CD14-positive monocyte (primary cell): Measurements from ENCODE around the gene GPR68. TPM values are rescaled to one million over a fixed set of nuclear protein-coding genes. Genes with fewer than 3 reads are reported as not detected.

Source experiments
- DNase-seq, 3 donors: peaks; one replicate each; pipeline ENCODE4 v3.0.0-alpha.2; 2011 to 2022
- H2AFZ ChIP-seq: 2 replicates; pipeline ENCODE4 v1.6.0; 2012; ENCODE audit warnings: mild to moderate bottlenecking, low read depth, low read length, inconsistent platforms; ENCODE audit not compliant: insufficient read depth, poor library complexity, severe bottlenecking
- H3K27ac ChIP-seq, 2 donors: 1 replicate in 1 of 2; 2 replicates in 1 of 2; pipeline ENCODE4 v1.5.1; 2012 to 2013; ENCODE audit warnings: low read length in 2 of 2, control low read depth in 1 of 2, inconsistent platforms in 1 of 2, low read depth in 1 of 2, mild to moderate bottlenecking in 1 of 2
- H3K27me3 ChIP-seq, 2 donors: one replicate each; pipeline versions ENCODE4 v1.6.0 to v1.6.1; 2011 to 2013; ENCODE audit warnings: low read length in 2 of 2; ENCODE audit not compliant: control insufficient read depth in 2 of 2, insufficient read depth in 2 of 2
- H3K36me3 ChIP-seq, 2 donors: replicated peaks in 1 of 2; 1 replicate in 1 of 2; 2 replicates in 1 of 2; pipeline versions ENCODE4 v1.5.1 to v1.6.1; 2012 to 2013; ENCODE audit warnings: low read length in 2 of 2, control low read depth in 1 of 2, inconsistent platforms in 1 of 2, mild to moderate bottlenecking in 1 of 2; ENCODE audit not compliant: insufficient read depth in 2 of 2, control insufficient read depth in 1 of 2
- H3K4me1 ChIP-seq, 2 donors: 1 replicate in 1 of 2; 2 replicates in 1 of 2; pipeline versions ENCODE4 v1.5.1 to v1.6.1; 2012 to 2013; ENCODE audit warnings: low read length in 2 of 2, control low read depth in 1 of 2, inconsistent platforms in 1 of 2, mild to moderate bottlenecking in 1 of 2, moderate library complexity in 1 of 2; ENCODE audit not compliant: insufficient read depth in 2 of 2, control insufficient read depth in 1 of 2
- H3K4me2 ChIP-seq: replicated peaks from 2 replicates; pipeline ENCODE3; 2012; ENCODE audit warnings: low read length, moderate library complexity, mild to moderate bottlenecking; ENCODE audit not compliant: poor library complexity, severe bottlenecking; ENCODE audit errors: extremely low read depth
- H3K4me3 ChIP-seq, 3 experiments: fragments of 200-600 bp in 1 of 3; sonication (generic) in 1 of 3; replicated peaks in 1 of 3; 1 replicate in 2 of 3; 2 replicates in 1 of 3; pipeline ENCODE4 v1.5.1; 2011 to 2013; ENCODE audit warnings: low read length in 3 of 3, mild to moderate bottlenecking in 3 of 3, control low read depth in 2 of 3, low read depth in 2 of 3, inconsistent platforms in 1 of 3, moderate library complexity in 1 of 3
- H3K79me2 ChIP-seq: 2 replicates; pipeline ENCODE4 v1.6.0; 2012; ENCODE audit warnings: mild to moderate bottlenecking, control low read depth, inconsistent platforms, low read length, moderate library complexity; ENCODE audit not compliant: insufficient read depth
- H3K9ac ChIP-seq: 2 replicates; pipeline ENCODE4 v1.6.0; 2017; ENCODE audit warnings: low read length, mild to moderate bottlenecking; ENCODE audit not compliant: insufficient read depth, poor library complexity, severe bottlenecking
- H3K9me3 ChIP-seq, 2 donors: replicated peaks in 1 of 2; 1 replicate in 1 of 2; 2 replicates in 1 of 2; pipeline versions ENCODE4 v1.5.1 to v1.6.1; 2012 to 2013; ENCODE audit warnings: low read length in 2 of 2, control low read depth in 1 of 2; ENCODE audit not compliant: control insufficient read depth in 1 of 2, insufficient read depth in 1 of 2
- H4K20me1 ChIP-seq: 2 replicates; pipeline ENCODE4 v1.6.0; 2012; ENCODE audit warnings: mild to moderate bottlenecking, low read length, control low read depth, moderate library complexity; ENCODE audit not compliant: insufficient read depth
- H3K27ac Mint-ChIP-seq, 7 donors: one replicate each; pipeline ENCODE4 v1.8.0; 2020; ENCODE audit warnings: mild to moderate bottlenecking in 7 of 7, mixed read lengths in 7 of 7, moderate library complexity in 6 of 7, inconsistent platforms in 2 of 7
- H3K27me3 Mint-ChIP-seq, 3 donors: one replicate each; pipeline ENCODE4 v1.8.0; 2021 to 2022; ENCODE audit warnings: low read depth in 3 of 3, mild to moderate bottlenecking in 3 of 3, mixed read lengths in 3 of 3, moderate library complexity in 3 of 3, inconsistent platforms in 1 of 3
- H3K36me3 Mint-ChIP-seq, 2 donors: one replicate each; pipeline ENCODE4 v1.8.0; 2020; ENCODE audit warnings: mixed read lengths in 2 of 2, inconsistent platforms in 1 of 2, mild to moderate bottlenecking in 1 of 2
- H3K4me1 Mint-ChIP-seq: one replicate; pipeline ENCODE4 v1.8.0; 2020; ENCODE audit warnings: mild to moderate bottlenecking, mixed read lengths
- H3K4me3 Mint-ChIP-seq, 2 donors: one replicate each; pipeline ENCODE4 v1.8.0; 2020; ENCODE audit warnings: mild to moderate bottlenecking in 2 of 2, mixed read lengths in 2 of 2, moderate library complexity in 1 of 2
- H3K9me3 Mint-ChIP-seq, 7 donors: one replicate each; pipeline ENCODE4 v1.8.0; 2020 to 2022; ENCODE audit warnings: mixed read lengths in 7 of 7, mild to moderate bottlenecking in 6 of 7, moderate library complexity in 6 of 7, inconsistent platforms in 2 of 7
- whole genome bisulfite sequencing: methylation state at CpG from one replicate; pipeline ENCODE4 v1.1.5; 2013; ENCODE audit warnings: missing lambda C conversion rate; ENCODE audit not compliant: insufficient coverage; 5-methylcytosine and 5-hydroxymethylcytosine counted together
- intact Hi-C, 2 donors: fragments of 100-400 bp; cut with micrococcal nuclease; formaldehyde crosslinking; loops; one replicate each; pipeline versions ENCODE4 v1.15.0 to v1.15.1; 2023
- polyA plus RNA-seq, 3 donors: library from polyadenylated mRNA; depleted of rRNA in 1 of 3; unstranded in 2 of 3; stranded (reverse) in 1 of 3; fragments of 300-500 nt in 2 of 3; fragments of >200 nt in 1 of 3; fragmentation: Illumina TruSeq in 2 of 3; gene quantifications; 1 replicate in 2 of 3; 2 replicates in 1 of 3; pipeline ENCODE4 v1.2.3, GENCODE V29; 2012 to 2021
- TF ChIP-seq, protein P1 (sequence below): fragments of 200-600 bp; IDR thresholded peaks from one replicate; pipeline ENCODE4 v1.8.0; 2022; ENCODE audit warnings: antibody characterized with exemption, mild to moderate bottlenecking

The GPR68 gene
- polyA plus RNA-seq, 3 donors: 0.05 to 0.07 TPM; not detected in 1

DNA sequence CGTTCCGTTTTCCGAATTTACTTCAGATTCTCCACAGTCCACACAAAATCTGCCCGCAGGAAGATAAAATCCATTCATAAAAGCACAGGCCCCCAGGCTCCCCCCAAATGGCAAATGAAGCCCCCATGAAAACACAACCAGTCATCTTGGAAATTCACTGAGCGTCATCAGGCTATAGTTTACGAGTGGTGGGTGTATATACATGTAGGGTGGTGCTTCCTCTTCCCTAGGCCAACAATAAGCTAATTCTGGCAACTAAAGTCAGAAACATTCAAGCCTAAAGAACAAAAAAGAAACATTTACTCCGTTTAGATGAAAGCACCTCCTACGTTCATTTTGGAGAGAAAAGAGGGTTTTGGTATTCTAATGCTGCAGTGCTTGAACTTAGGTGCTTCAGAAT lies 5.8 kb downstream of the GPR68 start:
- H3K4me1 ChIP-seq: peaks cover 44 to 45% of the 10 kb centered on the region in 2 donors
- H3K27ac ChIP-seq: no peak overlapping the region
- TF ChIP-seq, protein P1, sequence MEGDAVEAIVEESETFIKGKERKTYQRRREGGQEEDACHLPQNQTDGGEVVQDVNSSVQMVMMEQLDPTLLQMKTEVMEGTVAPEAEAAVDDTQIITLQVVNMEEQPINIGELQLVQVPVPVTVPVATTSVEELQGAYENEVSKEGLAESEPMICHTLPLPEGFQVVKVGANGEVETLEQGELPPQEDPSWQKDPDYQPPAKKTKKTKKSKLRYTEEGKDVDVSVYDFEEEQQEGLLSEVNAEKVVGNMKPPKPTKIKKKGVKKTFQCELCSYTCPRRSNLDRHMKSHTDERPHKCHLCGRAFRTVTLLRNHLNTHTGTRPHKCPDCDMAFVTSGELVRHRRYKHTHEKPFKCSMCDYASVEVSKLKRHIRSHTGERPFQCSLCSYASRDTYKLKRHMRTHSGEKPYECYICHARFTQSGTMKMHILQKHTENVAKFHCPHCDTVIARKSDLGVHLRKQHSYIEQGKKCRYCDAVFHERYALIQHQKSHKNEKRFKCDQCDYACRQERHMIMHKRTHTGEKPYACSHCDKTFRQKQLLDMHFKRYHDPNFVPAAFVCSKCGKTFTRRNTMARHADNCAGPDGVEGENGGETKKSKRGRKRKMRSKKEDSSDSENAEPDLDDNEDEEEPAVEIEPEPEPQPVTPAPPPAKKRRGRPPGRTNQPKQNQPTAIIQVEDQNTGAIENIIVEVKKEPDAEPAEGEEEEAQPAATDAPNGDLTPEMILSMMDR: no peak

DNA sequence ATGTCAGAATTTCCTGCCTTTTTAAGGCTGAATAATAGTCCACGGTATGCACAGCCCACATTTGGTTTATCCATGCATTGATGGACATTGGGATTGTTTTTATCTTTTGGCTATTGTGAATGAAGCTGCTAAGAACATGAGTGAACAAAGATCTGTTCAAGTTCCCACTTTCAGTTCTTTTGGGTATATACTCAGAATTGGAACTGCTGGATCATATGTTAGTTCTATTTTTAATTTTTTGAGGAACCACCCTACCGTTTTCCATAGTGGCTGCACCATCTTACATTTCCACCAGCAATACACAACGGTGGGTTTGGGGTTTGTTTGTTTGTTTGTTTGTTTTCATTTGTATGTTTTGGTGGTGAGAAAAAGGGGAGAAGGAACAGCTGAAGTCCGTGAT lies 6.4 kb downstream of the GPR68 start:
- Mint-ChIP-seq H3K36me3 (no peaks in the 10 kb centered on the region), H3K9me3 (peaks cover 5 to 14% (median 9%) of the 10 kb centered on the region in 7 donors), H3K27me3 (peaks cover 12 to 16% (median 13%) of the 10 kb centered on the region in 3 donors), H3K27ac (peak overlapping the region in 2 of 7 donors; percentile 37 to 54), H3K4me1 (peaks cover 46% of the 10 kb centered on the region), H3K4me3 (no peak overlapping the region)
- no peak overlapping the region for H3K9ac ChIP-seq
- no peak for DNase-seq
- no peaks in the 10 kb centered on the region for H3K27me3 ChIP-seq
- no peak overlapping the region for H3K4me3 ChIP-seq
- no peaks in the 10 kb centered on the region for H3K79me2 ChIP-seq
- H3K27ac ChIP-seq: no peak overlapping the region
- no peaks in the 10 kb centered on the region for H4K20me1 ChIP-seq
- peaks cover 38 to 41% of the 10 kb centered on the region in 2 donors for H3K4me1 ChIP-seq
- intact Hi-C loops: loop anchor here in 1 of 2 donors (10.0 kb wide), 1 partner anchor 47 kb away; no protein-coding TSS in a partner anchor
- H3K36me3 ChIP-seq: no peaks in the 10 kb centered on the region
- TF ChIP-seq, protein P1: no peak
- 100% methylated on average over 1 of the region's 4 CpGs for WGBS
- H2AFZ ChIP-seq: no peak overlapping the region
- H3K4me2 ChIP-seq: peak overlapping the region; percentile 8
- H3K9me3 ChIP-seq: peaks cover 0 to 3% of the 10 kb centered on the region in 2 donors

More for the DNA sequence above, 5.8 kb downstream of the GPR68 start:
- DNase-seq: no peak
- Histone ChIP-seq H3K79me2 (no peaks in the 10 kb centered on the region), H3K27me3 (no peaks in the 10 kb centered on the region), H2AFZ (no peak overlapping the region), H3K4me3 (no peak overlapping the region), H3K36me3 (no peaks in the 10 kb centered on the region), H3K4me2 (peak overlapping the region; percentile 8), H4K20me1 (no peaks in the 10 kb centered on the region), H3K9ac (no peak overlapping the region), H3K9me3 (peaks cover 0 to 3% of the 10 kb centered on the region in 2 donors)
- peaks cover 4 to 14% (median 9%) of the 10 kb centered on the region in 7 donors for H3K9me3 Mint-ChIP-seq
- 100% methylated on average over 1 of the region's 8 CpGs for WGBS
- intact Hi-C loops: loop anchor here in 1 of 2 donors (10.0 kb wide), 1 partner anchor 46 kb away; no protein-coding TSS in a partner anchor
- H3K4me3 Mint-ChIP-seq: no peak overlapping the region
- H3K36me3 Mint-ChIP-seq: no peaks in the 10 kb centered on the region
- H3K27me3 Mint-ChIP-seq: peaks cover 10 to 16% (median 11%) of the 10 kb centered on the region in 3 donors
- peak overlapping the region in 1 of 7 donors; percentile 40 for H3K27ac Mint-ChIP-seq
- H3K4me1 Mint-ChIP-seq: peaks cover 51% of the 10 kb centered on the region
